ENCODE data around the gene TBX2. TPM values are rescaled to one million over a fixed set of nuclear protein-coding genes. Genes with fewer than 3 reads are reported as not detected.

The TBX2 gene
- total RNA-seq, 1 donor from 2014 or later, result 1.1 TPM

DNA sequence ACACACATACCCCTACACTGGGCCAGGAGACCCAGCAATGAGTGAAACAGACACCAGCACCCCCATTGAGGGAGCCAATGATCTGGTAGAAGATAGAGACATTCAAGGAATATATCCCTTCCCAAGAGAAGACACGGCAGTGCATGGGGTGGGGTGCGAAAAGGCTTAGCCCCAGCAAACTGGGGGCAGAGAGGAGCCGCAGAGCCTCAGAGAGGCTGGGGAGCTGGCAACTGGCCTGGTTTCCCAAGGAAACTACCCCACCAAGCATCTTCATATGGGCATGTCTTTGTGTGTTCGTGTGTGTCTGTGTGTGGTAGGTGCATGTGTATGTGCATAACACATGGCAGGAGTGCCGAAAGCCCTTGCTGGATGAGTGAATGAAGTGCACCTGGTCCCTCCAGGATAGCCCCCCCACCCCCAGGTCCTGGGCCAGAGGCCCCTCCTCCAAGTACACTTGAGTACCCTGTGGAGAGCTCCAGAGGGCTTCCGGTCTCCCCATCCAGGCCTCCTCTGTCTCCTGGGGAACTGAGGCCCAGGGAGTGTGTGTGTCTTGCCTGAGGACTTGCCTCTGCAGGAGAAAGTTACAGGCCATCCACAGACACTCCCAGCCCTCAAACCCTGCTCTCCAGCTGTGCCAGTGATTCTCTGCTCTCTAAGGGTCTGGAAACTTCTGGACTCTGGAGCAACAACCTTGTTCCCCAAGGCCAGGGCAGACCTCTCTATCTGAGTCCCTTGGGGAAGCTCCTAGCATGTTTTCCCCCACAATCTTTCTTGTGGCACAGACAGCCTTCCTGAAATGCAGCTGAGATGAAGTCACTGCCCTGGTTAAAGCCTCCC is 15.9 kb downstream of the TBX2 start:
- Mint-ChIP-seq H3K9me3 (ENCODE audit: low read depth) (no peaks in the 10 kb centered on the region), H3K27me3 (peaks cover 46% of the 10 kb centered on the region), H3K4me3 (ENCODE audit: low read depth) (no peak overlapping the region), H3K27ac (no peak overlapping the region), H3K36me3 (ENCODE audit: insufficient read depth) (no peaks in the 10 kb centered on the region), H3K4me1 (ENCODE audit: low read depth) (no peaks in the 10 kb centered on the region)
- TF ChIP-seq, protein P1, sequence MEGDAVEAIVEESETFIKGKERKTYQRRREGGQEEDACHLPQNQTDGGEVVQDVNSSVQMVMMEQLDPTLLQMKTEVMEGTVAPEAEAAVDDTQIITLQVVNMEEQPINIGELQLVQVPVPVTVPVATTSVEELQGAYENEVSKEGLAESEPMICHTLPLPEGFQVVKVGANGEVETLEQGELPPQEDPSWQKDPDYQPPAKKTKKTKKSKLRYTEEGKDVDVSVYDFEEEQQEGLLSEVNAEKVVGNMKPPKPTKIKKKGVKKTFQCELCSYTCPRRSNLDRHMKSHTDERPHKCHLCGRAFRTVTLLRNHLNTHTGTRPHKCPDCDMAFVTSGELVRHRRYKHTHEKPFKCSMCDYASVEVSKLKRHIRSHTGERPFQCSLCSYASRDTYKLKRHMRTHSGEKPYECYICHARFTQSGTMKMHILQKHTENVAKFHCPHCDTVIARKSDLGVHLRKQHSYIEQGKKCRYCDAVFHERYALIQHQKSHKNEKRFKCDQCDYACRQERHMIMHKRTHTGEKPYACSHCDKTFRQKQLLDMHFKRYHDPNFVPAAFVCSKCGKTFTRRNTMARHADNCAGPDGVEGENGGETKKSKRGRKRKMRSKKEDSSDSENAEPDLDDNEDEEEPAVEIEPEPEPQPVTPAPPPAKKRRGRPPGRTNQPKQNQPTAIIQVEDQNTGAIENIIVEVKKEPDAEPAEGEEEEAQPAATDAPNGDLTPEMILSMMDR (IDR thresholded peaks at IDR 0.05; ENCODE audit: unreplicated experiment), result no peak
- no peak for DNase-seq (ENCODE audit: low spot score, unreplicated experiment)

DNA sequence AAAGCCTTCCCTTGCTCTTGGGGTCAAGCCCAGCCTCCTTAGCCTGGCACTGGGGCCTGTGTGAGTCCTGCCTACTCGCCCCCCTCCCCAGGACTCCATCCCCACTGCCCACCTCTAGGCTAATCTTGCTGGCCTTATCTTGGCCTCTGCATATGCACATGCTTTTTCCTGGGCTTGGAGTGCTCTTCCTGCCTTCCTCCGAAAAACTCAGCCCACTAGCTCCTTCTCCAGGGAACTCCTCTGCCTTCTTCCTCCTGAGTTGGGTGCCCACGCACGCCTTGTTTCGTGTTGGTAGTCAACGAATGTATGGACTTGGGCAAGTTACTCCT is 16.5 kb downstream of the TBX2 start:
- no peaks in the 10 kb centered on the region for H3K9me3 Mint-ChIP-seq (ENCODE audit: low read depth)
- no peak for DNase-seq (ENCODE audit: low spot score, unreplicated experiment)
- no peak overlapping the region for H3K27ac Mint-ChIP-seq
- H3K27me3 Mint-ChIP-seq, result peaks cover 49% of the 10 kb centered on the region
- no peak overlapping the region for H3K4me3 Mint-ChIP-seq (ENCODE audit: low read depth)
- H3K4me1 Mint-ChIP-seq (ENCODE audit: low read depth), result no peaks in the 10 kb centered on the region
- TF ChIP-seq, protein P1 (IDR thresholded peaks at IDR 0.05; ENCODE audit: unreplicated experiment), result no peak
- H3K36me3 Mint-ChIP-seq (ENCODE audit: insufficient read depth), result no peaks in the 10 kb centered on the region

DNA sequence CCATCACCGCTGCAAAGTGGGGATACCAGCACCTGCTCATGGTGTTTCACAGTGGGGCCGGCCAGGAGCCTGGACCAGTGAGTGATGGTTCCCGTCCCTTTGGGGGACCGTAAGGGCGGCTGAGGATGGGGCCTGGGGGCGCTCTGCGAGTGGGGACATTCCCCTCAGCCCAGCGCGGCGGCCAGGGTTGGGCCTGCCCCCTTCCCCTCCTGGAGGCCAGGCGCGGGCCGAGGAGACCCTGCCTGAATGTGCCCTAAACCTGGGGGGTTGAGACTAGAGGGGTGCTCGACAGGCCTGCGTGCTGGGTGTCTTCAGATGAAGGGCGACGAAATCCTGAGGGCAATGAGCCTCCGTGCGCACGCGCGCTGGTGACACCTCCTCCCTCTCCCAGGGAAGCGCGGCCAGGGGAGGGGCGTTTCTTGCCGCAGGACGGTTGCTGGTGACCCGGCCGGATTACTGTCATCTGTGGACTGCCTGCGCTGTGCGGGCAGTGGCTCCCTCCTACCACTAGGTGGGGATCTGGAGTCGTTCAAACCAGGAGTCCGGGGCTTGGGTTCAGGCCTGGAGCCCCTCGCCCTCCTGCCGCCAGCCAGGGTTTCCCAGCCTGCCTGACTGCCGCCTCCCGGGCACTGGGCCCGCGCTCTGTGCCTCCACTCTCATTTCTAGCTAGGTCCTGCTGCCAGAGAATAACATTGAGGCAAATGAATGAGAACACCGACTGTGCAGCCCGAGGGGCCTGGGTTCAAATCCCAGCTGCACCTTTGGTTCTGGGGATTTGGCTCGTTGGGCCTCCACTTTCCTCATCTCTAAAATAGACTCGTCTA is 17.1 kb downstream of the TBX2 start:
- peak; percentile 91 for DNase-seq (ENCODE audit: low spot score, unreplicated experiment)
- no peaks in the 10 kb centered on the region for H3K4me1 Mint-ChIP-seq (ENCODE audit: low read depth)
- no peak overlapping the region for H3K27ac Mint-ChIP-seq
- peaks cover 53% of the 10 kb centered on the region for H3K27me3 Mint-ChIP-seq
- no peaks in the 10 kb centered on the region for H3K9me3 Mint-ChIP-seq (ENCODE audit: low read depth)
- TF ChIP-seq, protein P1 (IDR thresholded peaks at IDR 0.05; ENCODE audit: unreplicated experiment), result peak; percentile 97
- peak overlapping the region; percentile 58 for H3K4me3 Mint-ChIP-seq (ENCODE audit: low read depth)
- no peaks in the 10 kb centered on the region for H3K36me3 Mint-ChIP-seq (ENCODE audit: insufficient read depth)

DNA sequence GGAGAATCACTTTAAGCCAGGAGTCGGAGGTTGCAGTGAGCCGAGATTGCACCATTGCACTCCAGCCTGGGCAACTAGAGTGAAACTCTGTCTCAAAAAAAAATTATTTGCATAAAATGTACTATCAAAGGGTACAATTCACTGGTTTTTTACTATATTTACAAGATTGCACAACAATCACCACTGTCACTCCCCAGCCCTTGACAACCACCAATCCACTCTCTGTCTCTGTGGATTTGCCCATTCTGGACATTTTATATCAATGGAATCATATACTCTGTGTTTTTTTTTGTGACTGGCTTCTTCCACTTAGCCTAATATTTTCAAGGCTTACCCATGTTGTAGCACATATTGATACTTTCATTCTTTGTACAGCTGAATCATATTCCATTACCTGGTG is 18.8 kb downstream of the TBX2 start:
- H3K27me3 Mint-ChIP-seq, result peaks cover 62% of the 10 kb centered on the region
- no peaks in the 10 kb centered on the region for H3K4me1 Mint-ChIP-seq (ENCODE audit: low read depth)
- H3K36me3 Mint-ChIP-seq (ENCODE audit: insufficient read depth), result no peaks in the 10 kb centered on the region
- H3K27ac Mint-ChIP-seq, result no peak overlapping the region
- no peaks in the 10 kb centered on the region for H3K9me3 Mint-ChIP-seq (ENCODE audit: low read depth)
- DNase-seq (ENCODE audit: low spot score, unreplicated experiment), result no peak
- H3K4me3 Mint-ChIP-seq (ENCODE audit: low read depth), result no peak overlapping the region
- TF ChIP-seq, protein P1 (IDR thresholded peaks at IDR 0.05; ENCODE audit: unreplicated experiment), result no peak

DNA sequence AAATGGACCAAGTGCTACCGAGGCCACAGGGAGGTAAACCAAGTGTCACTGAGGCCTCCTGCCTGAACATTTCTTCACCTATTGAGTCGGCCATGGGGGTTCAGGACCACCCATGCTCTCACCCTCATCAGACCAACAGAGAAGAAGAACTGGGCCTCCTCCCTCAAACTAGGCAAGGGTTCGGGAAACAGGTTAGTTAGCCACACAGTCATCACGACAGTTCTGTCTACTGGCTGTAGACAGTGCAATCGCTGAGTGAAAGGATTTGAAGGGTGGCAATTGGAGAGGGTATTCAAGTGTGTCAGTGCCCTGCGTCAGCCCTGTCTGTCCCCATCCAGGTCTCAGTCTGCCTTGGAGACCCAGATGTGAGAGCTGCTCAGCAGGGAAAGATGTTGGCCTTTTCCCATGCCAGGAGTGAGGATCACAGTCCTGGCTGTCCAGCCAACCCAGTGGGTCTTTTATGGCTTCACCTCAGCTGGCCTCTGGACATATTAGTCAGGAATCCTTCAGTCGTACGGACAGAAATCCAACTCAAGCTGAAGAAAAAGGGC is 19.9 kb downstream of the TBX2 start:
- no peak overlapping the region for H3K4me3 Mint-ChIP-seq (ENCODE audit: low read depth)
- H3K4me1 Mint-ChIP-seq (ENCODE audit: low read depth), result no peaks in the 10 kb centered on the region
- DNase-seq (ENCODE audit: low spot score, unreplicated experiment), result no peak
- H3K27me3 Mint-ChIP-seq, result peaks cover 62% of the 10 kb centered on the region
- TF ChIP-seq, protein P1 (IDR thresholded peaks at IDR 0.05; ENCODE audit: unreplicated experiment), result no peak
- no peaks in the 10 kb centered on the region for H3K36me3 Mint-ChIP-seq (ENCODE audit: insufficient read depth)
- no peaks in the 10 kb centered on the region for H3K9me3 Mint-ChIP-seq (ENCODE audit: low read depth)
- H3K27ac Mint-ChIP-seq, result no peak overlapping the region

All from progenitor cell of endocrine pancreas (in vitro differentiated cells).